ENCODE results near the gene ALKBH3.

The ALKBH3 gene

GRCh38 chr11:43880640-43881159, at the start of gene ALKBH3:
Gene ALKBH3, plus strand, starts transcription at chr11:43880831. Its CDS starts 1,822 bp downstream, at chr11:43882653.
- peak; percentile 93 for DNase-seq (ENCODE audit: low spot score)

- DNase-seq (ENCODE audit: low spot score), result peak; percentile 43
Measured at GRCh38 chr11:43830928-43831440, 49.6 kb upstream of the ALKBH3 start.

- no peak for DNase-seq (ENCODE audit: low spot score)
Measured at GRCh38 chr11:43832536-43832935, 48.1 kb upstream of the ALKBH3 start.

GRCh38 chr11:43833657-43834073, 47.0 kb upstream of the ALKBH3 start:
- no peak for DNase-seq (ENCODE audit: low spot score)

- no peak for DNase-seq (ENCODE audit: low spot score)
Measured at GRCh38 chr11:43834286-43834685, 46.3 kb upstream of the ALKBH3 start.

- no peak for DNase-seq (ENCODE audit: low spot score)
Measured at GRCh38 chr11:43835104-43835503, 45.5 kb upstream of the ALKBH3 start.

GRCh38 chr11:43837879-43838278, 42.8 kb upstream of the ALKBH3 start:
- DNase-seq (ENCODE audit: low spot score), result no peak

GRCh38 chr11:43842021-43842420, 38.6 kb upstream of the ALKBH3 start:
- DNase-seq (ENCODE audit: low spot score), result no peak

GRCh38 chr11:43845816-43846215, 34.8 kb upstream of the ALKBH3 start:
- no peak for DNase-seq (ENCODE audit: low spot score)

- DNase-seq (ENCODE audit: low spot score), result peak; percentile 65
Measured at GRCh38 chr11:43852057-43852636, 28.5 kb upstream of the ALKBH3 start.

GRCh38 chr11:43853781-43854180, 26.9 kb upstream of the ALKBH3 start:
- no peak for DNase-seq (ENCODE audit: low spot score)

- DNase-seq (ENCODE audit: low spot score), result no peak
Measured at GRCh38 chr11:43856993-43857392, 23.6 kb upstream of the ALKBH3 start.

- no peak for DNase-seq (ENCODE audit: low spot score)
Measured at GRCh38 chr11:43861141-43861540, 19.5 kb upstream of the ALKBH3 start.

- no peak for DNase-seq (ENCODE audit: low spot score)
Measured at GRCh38 chr11:43866520-43866919, 14.1 kb upstream of the ALKBH3 start.

GRCh38 chr11:43866969-43867368, 13.7 kb upstream of the ALKBH3 start:
- no peak for DNase-seq (ENCODE audit: low spot score)

- DNase-seq (ENCODE audit: low spot score), result peak; percentile 71
Measured at GRCh38 chr11:43868852-43869567, 11.6 kb upstream of the ALKBH3 start.

GRCh38 chr11:43871051-43871450, 9.6 kb upstream of the ALKBH3 start:
- no peak for DNase-seq (ENCODE audit: low spot score)

GRCh38 chr11:43872995-43873394, 7.6 kb upstream of the ALKBH3 start:
- no peak for DNase-seq (ENCODE audit: low spot score)

- DNase-seq (ENCODE audit: low spot score), result no peak
Measured at GRCh38 chr11:43874078-43874477, 6.6 kb upstream of the ALKBH3 start.

- no peak for DNase-seq (ENCODE audit: low spot score)
Measured at GRCh38 chr11:43874738-43875137, 5.9 kb upstream of the ALKBH3 start.

- DNase-seq (ENCODE audit: low spot score), result no peak
Measured at GRCh38 chr11:43879789-43880639, 617 bp upstream of the ALKBH3 start.

- no peak for DNase-seq (ENCODE audit: low spot score)
Measured at GRCh38 chr11:43892851-43893250, 12.2 kb downstream of the ALKBH3 start.

Data from CD4-positive, alpha-beta T cell treated with Interleukin-2 at 100 ng/mL for 4 hours (primary cell).